Hepatocyte (in vitro differentiated cells): ENCODE measurements around the gene MRPL21. TPM values are rescaled to one million over a fixed set of nuclear protein-coding genes. Genes with fewer than 3 reads are reported as not detected.

ENCODE experiments used
- DNase-seq: peaks from one replicate; pipeline ENCODE4 v3.0.0-alpha.2; 2016; ENCODE audit warnings: low spot score
- H2AFZ ChIP-seq: fragments of 200-600 bp; sonication (generic); 2 replicates; pipeline ENCODE4 v1.6.0; 2016; ENCODE audit warnings: antibody characterized with exemption, mild to moderate bottlenecking
- H3K27ac ChIP-seq: fragments of 200-600 bp; sonication (generic); 2 replicates; pipeline ENCODE4 v1.5.1; 2016; ENCODE audit warnings: mild to moderate bottlenecking
- H3K27me3 ChIP-seq: fragments of 200-600 bp; sonication (generic); 2 replicates; pipeline ENCODE4 v1.6.1; 2016
- H3K36me3 ChIP-seq: fragments of 200-600 bp; sonication (generic); replicated peaks from 2 replicates; pipeline ENCODE4 v1.5.1; 2016; ENCODE audit warnings: low read depth; ENCODE audit not compliant: insufficient read depth
- H3K4me1 ChIP-seq: fragments of 200-600 bp; sonication (generic); 2 replicates; pipeline ENCODE4 v1.5.1; 2016; ENCODE audit warnings: mild to moderate bottlenecking, moderate library complexity; ENCODE audit not compliant: insufficient read depth
- H3K4me2 ChIP-seq: fragments of 200-600 bp; sonication (generic); 2 replicates; pipeline ENCODE4 v1.6.0; 2016
- H3K4me3 ChIP-seq: fragments of 200-600 bp; sonication (generic); 2 replicates; pipeline ENCODE4 v1.5.1; 2016; ENCODE audit warnings: mild to moderate bottlenecking
- H3K79me2 ChIP-seq: fragments of 200-600 bp; sonication (generic); 2 replicates; pipeline ENCODE4 v1.6.0; 2017; ENCODE audit warnings: mild to moderate bottlenecking
- H3K9me2 ChIP-seq: fragments of 200-600 bp; sonication (generic); replicated peaks from 2 replicates; pipeline ENCODE4 v1.6.0; 2017; ENCODE audit warnings: mild to moderate bottlenecking; ENCODE audit not compliant: insufficient read depth
- H3K9me3 ChIP-seq: fragments of 200-600 bp; sonication (generic); 2 replicates; pipeline ENCODE4 v1.5.1; 2016; ENCODE audit warnings: low read depth, mild to moderate bottlenecking
- H4K20me1 ChIP-seq: fragments of 200-600 bp; sonication (generic); 2 replicates; pipeline ENCODE4 v1.6.0; 2016; ENCODE audit warnings: mild to moderate bottlenecking; ENCODE audit not compliant: insufficient read depth, poor library complexity, severe bottlenecking
- CTCF ChIP-seq: fragments of 200-600 bp; sonication (generic); IDR thresholded peaks from 2 replicates; pipeline ENCODE4 v1.5.1; 2016; ENCODE audit warnings: antibody characterized with exemption, mild to moderate bottlenecking; ENCODE audit not compliant: poor library complexity
- EZH2 ChIP-seq: fragments of 200-600 bp; sonication (generic); IDR thresholded peaks from 2 replicates; pipeline ENCODE4 v1.6.1; 2016; ENCODE audit warnings: antibody characterized with exemption, mild to moderate bottlenecking, borderline replicate concordance
- EZH2phosphoT487 ChIP-seq: fragments of 200-600 bp; sonication (generic); IDR thresholded peaks from one replicate; pipeline ENCODE4 v1.6.1; 2018; ENCODE audit warnings: antibody characterized with exemption, mild to moderate bottlenecking, low read depth, moderate library complexity; ENCODE audit not compliant: unreplicated experiment, severe bottlenecking
- WGBS: methylation state at CpG from one replicate; pipeline ENCODE4 v1.1.6; 2016; ENCODE audit warnings: low lambda C conversion rate; ENCODE audit errors: missing lambda C conversion rate; 5-methylcytosine and 5-hydroxymethylcytosine counted together
- polyA plus RNA-seq: library from polyadenylated mRNA; unstranded; fragments of >200 nt; fragmentation: Nextera tagmentation; extraction: Ambion mirVana; gene quantifications from 2 replicates; pipeline ENCODE4 v1.2.1, GENCODE V29; 2016
- total RNA-seq: library from RNA; depleted of rRNA; stranded (reverse); fragments of >200 nt; gene quantifications from 2 replicates; pipeline ENCODE4 v1.2.3, GENCODE V29; 2014

Gene MRPL21
- total and polyA plus RNA-seq, 2 experiments from 2014 or later = 34.9 to 86.2 TPM

DNA sequence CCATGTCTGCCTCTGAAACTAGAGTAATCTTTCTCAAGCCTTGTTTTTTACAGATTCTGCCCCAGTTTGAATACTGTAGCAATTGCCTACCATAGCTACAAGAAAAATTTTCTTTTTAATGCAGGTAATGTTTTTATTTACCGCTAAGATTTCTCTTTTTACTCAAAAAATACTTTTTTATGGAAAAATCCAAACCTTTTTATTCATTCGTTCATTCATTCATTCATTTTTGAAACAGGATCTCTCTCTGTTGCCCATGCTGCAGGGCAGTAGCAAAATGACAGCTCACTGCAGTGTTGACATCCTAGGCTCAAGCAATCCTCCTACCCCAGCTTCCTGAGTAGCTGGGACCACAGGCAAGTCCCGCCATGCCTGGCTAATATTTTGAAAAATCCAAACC, 59.3 kb downstream of the MRPL21 start:
- TF ChIP-seq EZH2phosphoT487 (no peak), EZH2 (no peak), CTCF (no peak)

DNA sequence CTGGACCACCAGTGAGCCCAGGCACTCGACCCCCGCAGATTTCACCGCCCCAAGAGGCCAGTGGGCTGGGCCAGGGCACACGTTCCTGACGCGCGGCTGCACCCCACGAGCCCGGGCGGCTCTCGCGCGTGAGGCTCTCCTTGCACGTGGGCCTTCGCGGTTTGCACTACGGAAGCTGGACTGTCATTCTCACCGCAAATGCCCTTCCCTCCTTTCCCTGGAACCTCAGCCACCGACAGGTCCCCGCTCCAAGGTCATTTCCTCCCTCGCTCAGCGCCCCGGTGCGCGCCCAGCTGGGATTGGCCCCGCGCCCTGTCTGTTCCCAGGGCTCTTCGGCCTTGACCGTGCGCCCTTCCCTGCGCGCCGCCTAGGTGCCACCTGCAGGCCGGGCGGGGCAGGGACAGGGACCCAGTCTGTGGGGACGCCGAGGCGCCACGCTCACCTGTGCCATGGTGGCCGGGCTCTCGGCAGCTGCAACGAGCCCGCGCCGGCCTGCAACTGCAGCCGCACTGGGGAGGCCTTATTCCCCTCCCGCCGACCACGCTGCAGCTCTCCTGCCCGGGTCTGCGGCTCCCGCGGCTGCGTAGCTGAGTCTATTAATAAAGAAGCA, 59.8 kb downstream of the MRPL21 start:
- H3K4me1 ChIP-seq = peaks cover 34% of the 10 kb centered on the region
- peak overlapping the region; percentile 68 for H2AFZ ChIP-seq
- DNase-seq = peak; percentile 84
- H4K20me1 ChIP-seq = no peaks in the 10 kb centered on the region
- no peaks in the 10 kb centered on the region for H3K36me3 ChIP-seq
- no peaks in the 10 kb centered on the region for H3K79me2 ChIP-seq
- H3K27ac ChIP-seq = peak overlapping the region; percentile 2
- no peaks in the 10 kb centered on the region for H3K9me2 ChIP-seq
- peak overlapping the region; percentile 83 for H3K4me2 ChIP-seq
- H3K27me3 ChIP-seq = peaks cover 32% of the 10 kb centered on the region
- H3K9me3 ChIP-seq = no peaks in the 10 kb centered on the region
- 5% methylated on average over 52 of the region's 54 CpGs for WGBS
- no peak for TF ChIP-seq EZH2phosphoT487
- TF ChIP-seq CTCF = peak; percentile 49
- TF ChIP-seq EZH2 = no peak
- H3K4me3 ChIP-seq = peak overlapping the region; percentile 8

More for the DNA sequence above, 59.3 kb downstream of the MRPL21 start:
- H3K9me2 ChIP-seq = no peaks in the 10 kb centered on the region
- peaks cover 32% of the 10 kb centered on the region for H3K27me3 ChIP-seq
- DNase-seq = no peak
- no peaks in the 10 kb centered on the region for H4K20me1 ChIP-seq
- H3K27ac ChIP-seq = peak overlapping the region; percentile 2
- H3K4me3 ChIP-seq = no peak overlapping the region
- H2AFZ ChIP-seq = peak overlapping the region; percentile 68
- H3K9me3 ChIP-seq = no peaks in the 10 kb centered on the region
- H3K4me1 ChIP-seq = peaks cover 34% of the 10 kb centered on the region
- H3K79me2 ChIP-seq = no peaks in the 10 kb centered on the region
- H3K4me2 ChIP-seq = peak overlapping the region; percentile 83
- WGBS = 75% methylated on average over 3 of the region's 3 CpGs
- no peaks in the 10 kb centered on the region for H3K36me3 ChIP-seq

GRCh38 chr11:68843052-68843561, 60.5 kb downstream of the MRPL21 start:
- peak overlapping the region; percentile 68 for H2AFZ ChIP-seq
- no peak for DNase-seq

More at GRCh38 chr11:68843052-68843561, 60.5 kb downstream of the MRPL21 start:
- no peaks in the 10 kb centered on the region for H3K9me2 ChIP-seq
- peaks cover 40% of the 10 kb centered on the region for H3K4me1 ChIP-seq
- no peak for TF ChIP-seq EZH2phosphoT487
- no peak for TF ChIP-seq CTCF
- TF ChIP-seq EZH2 = no peak
- H4K20me1 ChIP-seq = no peaks in the 10 kb centered on the region
- H3K27me3 ChIP-seq = peaks cover 32% of the 10 kb centered on the region
- H3K27ac ChIP-seq = no peak overlapping the region
- WGBS = 12% methylated on average over 23 of the region's 23 CpGs
- H3K9me3 ChIP-seq = no peaks in the 10 kb centered on the region
- no peak overlapping the region for H3K4me3 ChIP-seq
- H3K4me2 ChIP-seq = peak overlapping the region; percentile 83
- H3K79me2 ChIP-seq = no peaks in the 10 kb centered on the region
- H3K36me3 ChIP-seq = no peaks in the 10 kb centered on the region
